ENCODE results near the gene TMEM209. TPM values are rescaled to one million over a fixed set of nuclear protein-coding genes. Genes with fewer than 3 reads are reported as not detected.

Gene TMEM209
- polyA plus RNA-seq, 1 donor from 2014 or later = 14.6 TPM

GRCh38 chr7:130197094-130197493 is 8.1 kb downstream of the TMEM209 start:
- H3F3A ChIP-seq (ENCODE audit: insufficient read depth, low read length, poor library complexity, severe bottlenecking) = no peaks in the 10 kb centered on the region
- H3K27me3 ChIP-seq (ENCODE audit: insufficient read depth, low read depth, low read length) = no peaks in the 10 kb centered on the region
- no peaks in the 10 kb centered on the region for H3K9me2 ChIP-seq (ENCODE audit: insufficient read depth, low read length)
- no peak overlapping the region for H2AFZ ChIP-seq (ENCODE audit: low read depth, low read length)
- TF ChIP-seq, protein P1, sequence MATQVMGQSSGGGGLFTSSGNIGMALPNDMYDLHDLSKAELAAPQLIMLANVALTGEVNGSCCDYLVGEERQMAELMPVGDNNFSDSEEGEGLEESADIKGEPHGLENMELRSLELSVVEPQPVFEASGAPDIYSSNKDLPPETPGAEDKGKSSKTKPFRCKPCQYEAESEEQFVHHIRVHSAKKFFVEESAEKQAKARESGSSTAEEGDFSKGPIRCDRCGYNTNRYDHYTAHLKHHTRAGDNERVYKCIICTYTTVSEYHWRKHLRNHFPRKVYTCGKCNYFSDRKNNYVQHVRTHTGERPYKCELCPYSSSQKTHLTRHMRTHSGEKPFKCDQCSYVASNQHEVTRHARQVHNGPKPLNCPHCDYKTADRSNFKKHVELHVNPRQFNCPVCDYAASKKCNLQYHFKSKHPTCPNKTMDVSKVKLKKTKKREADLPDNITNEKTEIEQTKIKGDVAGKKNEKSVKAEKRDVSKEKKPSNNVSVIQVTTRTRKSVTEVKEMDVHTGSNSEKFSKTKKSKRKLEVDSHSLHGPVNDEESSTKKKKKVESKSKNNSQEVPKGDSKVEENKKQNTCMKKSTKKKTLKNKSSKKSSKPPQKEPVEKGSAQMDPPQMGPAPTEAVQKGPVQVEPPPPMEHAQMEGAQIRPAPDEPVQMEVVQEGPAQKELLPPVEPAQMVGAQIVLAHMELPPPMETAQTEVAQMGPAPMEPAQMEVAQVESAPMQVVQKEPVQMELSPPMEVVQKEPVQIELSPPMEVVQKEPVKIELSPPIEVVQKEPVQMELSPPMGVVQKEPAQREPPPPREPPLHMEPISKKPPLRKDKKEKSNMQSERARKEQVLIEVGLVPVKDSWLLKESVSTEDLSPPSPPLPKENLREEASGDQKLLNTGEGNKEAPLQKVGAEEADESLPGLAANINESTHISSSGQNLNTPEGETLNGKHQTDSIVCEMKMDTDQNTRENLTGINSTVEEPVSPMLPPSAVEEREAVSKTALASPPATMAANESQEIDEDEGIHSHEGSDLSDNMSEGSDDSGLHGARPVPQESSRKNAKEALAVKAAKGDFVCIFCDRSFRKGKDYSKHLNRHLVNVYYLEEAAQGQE (IDR thresholded peaks at IDR 0.05; ENCODE audit: borderline replicate concordance) = no peak
- TF ChIP-seq MXI1 (conservative IDR thresholded peaks at IDR 0.05; ENCODE audit: poor library complexity, severe bottlenecking) (no peak), RAD21 (conservative IDR thresholded peaks at IDR 0.05) (no peak), CTCF (IDR thresholded peaks at IDR 0.05; ENCODE audit: poor library complexity, severe bottlenecking) (no peak), POLR2AphosphoS5 (IDR thresholded peaks at IDR 0.05) (no peak), TAF1 (IDR thresholded peaks at IDR 0.05; ENCODE audit: low read depth) (no peak), EZH2 (IDR thresholded peaks at IDR 0.05; ENCODE audit: borderline replicate concordance, insufficient read depth, low read length, poor library complexity, severe bottlenecking) (no peak), EP300 (conservative IDR thresholded peaks at IDR 0.05; ENCODE audit: poor library complexity, severe bottlenecking) (no peak), SMC3 (conservative IDR thresholded peaks at IDR 0.05; ENCODE audit: poor library complexity) (no peak)
- H3K27ac ChIP-seq (ENCODE audit: low read length) = no peak overlapping the region
- no peak overlapping the region for H3K9ac ChIP-seq (ENCODE audit: low read length)
- H3K79me2 ChIP-seq (replicated peaks; ENCODE audit: insufficient read depth, low read length) = peaks cover 5% of the 10 kb centered on the region
- H3K4me3 ChIP-seq (ENCODE audit: low read length) = no peak overlapping the region
- peaks cover 5% of the 10 kb centered on the region for H3K36me3 ChIP-seq (ENCODE audit: insufficient read depth, low read length)
- no peak overlapping the region for H3K4me2 ChIP-seq (ENCODE audit: low read length)
- no peaks in the 10 kb centered on the region for H3K9me3 ChIP-seq (ENCODE audit: low read length)
- no peaks in the 10 kb centered on the region for H4K20me1 ChIP-seq (ENCODE audit: insufficient read depth)

DNA sequence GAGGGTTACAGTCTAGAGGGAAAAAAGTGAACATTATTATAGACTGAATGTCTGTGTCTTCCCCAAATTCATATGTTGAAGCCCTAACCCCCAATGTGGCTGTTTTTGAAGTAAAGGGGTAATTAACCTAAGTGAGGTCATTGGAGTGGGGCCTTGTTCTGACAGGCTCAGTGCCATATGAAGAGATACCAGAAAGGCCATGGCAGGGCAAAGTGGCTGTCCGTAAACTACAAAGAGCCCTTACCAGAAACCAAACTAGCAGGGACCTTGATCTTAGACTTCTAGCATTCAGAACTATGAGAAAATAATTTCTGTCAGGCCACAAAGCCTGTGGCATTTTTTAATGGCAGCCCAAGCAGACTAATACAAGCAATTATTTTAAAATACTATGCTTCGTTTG is 8.7 kb downstream of the TMEM209 start:
- H3K36me3 ChIP-seq (ENCODE audit: insufficient read depth, low read length) = peaks cover 5% of the 10 kb centered on the region

More for the DNA sequence above, 8.7 kb downstream of the TMEM209 start:
- Histone ChIP-seq H3K79me2 (replicated peaks; ENCODE audit: insufficient read depth, low read length) (peaks cover 5% of the 10 kb centered on the region), H3K4me3 (ENCODE audit: low read length) (no peak overlapping the region), H3K4me2 (ENCODE audit: low read length) (no peak overlapping the region), H3K9me2 (ENCODE audit: insufficient read depth, low read length) (no peaks in the 10 kb centered on the region), H3K27ac (ENCODE audit: low read length) (no peak overlapping the region), H3K27me3 (ENCODE audit: insufficient read depth, low read depth, low read length) (no peaks in the 10 kb centered on the region), H4K20me1 (ENCODE audit: insufficient read depth) (no peaks in the 10 kb centered on the region), H3K9me3 (ENCODE audit: low read length) (no peaks in the 10 kb centered on the region), H3K9ac (ENCODE audit: low read length) (no peak overlapping the region), H3F3A (ENCODE audit: insufficient read depth, low read length, poor library complexity, severe bottlenecking) (no peaks in the 10 kb centered on the region), H2AFZ (ENCODE audit: low read depth, low read length) (no peak overlapping the region)
- TF ChIP-seq RAD21 (conservative IDR thresholded peaks at IDR 0.05) (no peak), SMC3 (conservative IDR thresholded peaks at IDR 0.05; ENCODE audit: poor library complexity) (no peak), POLR2AphosphoS5 (IDR thresholded peaks at IDR 0.05) (no peak), EZH2 (IDR thresholded peaks at IDR 0.05; ENCODE audit: borderline replicate concordance, insufficient read depth, low read length, poor library complexity, severe bottlenecking) (no peak), TAF1 (IDR thresholded peaks at IDR 0.05; ENCODE audit: low read depth) (no peak), EP300 (conservative IDR thresholded peaks at IDR 0.05; ENCODE audit: poor library complexity, severe bottlenecking) (no peak), CTCF (IDR thresholded peaks at IDR 0.05; ENCODE audit: poor library complexity, severe bottlenecking) (no peak)
- TF ChIP-seq, protein P1 (IDR thresholded peaks at IDR 0.05; ENCODE audit: borderline replicate concordance) = no peak
